H1 (cell line): Measurements from ENCODE around the gene ACSL6. TPM values are rescaled to one million over a fixed set of nuclear protein-coding genes. Genes with fewer than 3 reads are reported as not detected.

Source experiments
- ATF3 ChIP-seq: IDR thresholded peaks from 2 replicates; pipeline ENCODE4 v1.6.1; 2011; ENCODE audit warnings: low read depth, mild to moderate bottlenecking, low read length; ENCODE audit not compliant: insufficient read depth
- CHD1 ChIP-seq: IDR thresholded peaks from 2 replicates; pipeline ENCODE4 v1.6.1; 2012; ENCODE audit warnings: low read depth, low read length, improper control_type of control experiment
- GTF2F1 ChIP-seq: IDR thresholded peaks from 2 replicates; pipeline ENCODE4 v1.6.1; 2012; ENCODE audit warnings: low read depth, low read length, improper control_type of control experiment, borderline replicate concordance
- JUN ChIP-seq: IDR thresholded peaks from 2 replicates; pipeline ENCODE4 v1.6.1; 2011; ENCODE audit warnings: low read depth, mild to moderate bottlenecking, improper control_type of control experiment, low read length
- KDM1A ChIP-seq: fragments of 200-600, 300-600 bp; sonication (generic); IDR thresholded peaks from 2 replicates; pipeline ENCODE4 v1.7.1; 2016; ENCODE audit warnings: mild to moderate bottlenecking, low read length, borderline replicate concordance
- MAFK ChIP-seq: IDR thresholded peaks from 2 replicates; pipeline ENCODE4 v1.6.1; 2012; ENCODE audit warnings: low read depth, mild to moderate bottlenecking, improper control_type of control experiment, low read length
- POLR2AphosphoS5 ChIP-seq: IDR thresholded peaks from 2 replicates; pipeline ENCODE4 v1.6.1; 2011; ENCODE audit warnings: low read depth, low read length
- TBP ChIP-seq: IDR thresholded peaks from 2 replicates; pipeline ENCODE4 v1.6.1; 2011; ENCODE audit warnings: low read depth, low read length, improper control_type of control experiment
- USF2 ChIP-seq: IDR thresholded peaks from 2 replicates; pipeline ENCODE4 v1.6.1; 2011; ENCODE audit warnings: low read length, improper control_type of control experiment
- polyA plus RNA-seq, 7 experiments: library from polyadenylated mRNA; depleted of rRNA in 3 of 7; stranded (reverse) in 5 of 7; unstranded in 2 of 7; fragments of >200 nt in 5 of 7; fragments of 200-250 nt in 2 of 7; gene quantifications; 1 replicate in 5 of 7; 2 replicates in 1 of 7; 4 replicates in 1 of 7; pipeline versions ENCODE4 v1.2.1 to v1.2.3, GENCODE V29; 2011 to 2013; ENCODE audit warnings: missing spikeins in 2 of 7, mixed read lengths in 2 of 7
- total RNA-seq: library from RNA; stranded (reverse); fragmentation: NEBNext Ultra II Directional; extraction: Animal tissue kit (Norgen Biotek cat#: 25700); gene quantifications from 2 replicates; pipeline ENCODE4 v1.2.1, GENCODE V29; 2021

The ACSL6 gene
- total and polyA plus RNA-seq, 2 of the 8 experiments (the other 6 are each of a cell fraction or from before 2014, with no cell fraction given): 2.3 to 2.4 TPM

- TF ChIP-seq MAFK: no peak
- TF ChIP-seq JUN: no peak
- TF ChIP-seq KDM1A: no peak
- TF ChIP-seq USF2: no peak
- TF ChIP-seq ATF3: no peak
- no peak for TF ChIP-seq POLR2AphosphoS5
- TF ChIP-seq GTF2F1: no peak
- no peak for TF ChIP-seq CHD1
- no peak for TF ChIP-seq TBP
- TF ChIP-seq, all 59 proteins: peak for 0
Observed at GRCh38 chr5:131957721-131958441, 53.6 kb downstream of the ACSL6 start (continued).
